Right lobe of liver (tissue), 4 donors: ENCODE data around the gene CUL1.

ENCODE experiments used
- POLR2A ChIP-seq: fragments of 450-650 bp; IDR thresholded peaks from one replicate; pipeline ENCODE4 v1.6.1; 2017; ENCODE audit warnings: antibody characterized with exemption, mild to moderate bottlenecking
- TF ChIP-seq, protein P1 (sequence below), 4 donors: fragments of 200-600 bp in 3 of 4; fragments of 450-650 bp in 1 of 4; IDR thresholded peaks; one replicate each; pipeline versions ENCODE4 v1.5.1 to v1.8.0; 2016 to 2022; ENCODE audit warnings: antibody characterized with exemption in 4 of 4, mild to moderate bottlenecking in 2 of 4
- donor health status: DM: no; HTN: no; CAD: no.
- donor health status: DM: no; HTN: no; CAD: no.
- donor health status: DM: no; HTN: yes; CAD: no.

GRCh38 chr7:148674689-148675088 lies 24.0 kb upstream of the CUL1 start:
- TF ChIP-seq POLR2A = no peak
- TF ChIP-seq, protein P1, sequence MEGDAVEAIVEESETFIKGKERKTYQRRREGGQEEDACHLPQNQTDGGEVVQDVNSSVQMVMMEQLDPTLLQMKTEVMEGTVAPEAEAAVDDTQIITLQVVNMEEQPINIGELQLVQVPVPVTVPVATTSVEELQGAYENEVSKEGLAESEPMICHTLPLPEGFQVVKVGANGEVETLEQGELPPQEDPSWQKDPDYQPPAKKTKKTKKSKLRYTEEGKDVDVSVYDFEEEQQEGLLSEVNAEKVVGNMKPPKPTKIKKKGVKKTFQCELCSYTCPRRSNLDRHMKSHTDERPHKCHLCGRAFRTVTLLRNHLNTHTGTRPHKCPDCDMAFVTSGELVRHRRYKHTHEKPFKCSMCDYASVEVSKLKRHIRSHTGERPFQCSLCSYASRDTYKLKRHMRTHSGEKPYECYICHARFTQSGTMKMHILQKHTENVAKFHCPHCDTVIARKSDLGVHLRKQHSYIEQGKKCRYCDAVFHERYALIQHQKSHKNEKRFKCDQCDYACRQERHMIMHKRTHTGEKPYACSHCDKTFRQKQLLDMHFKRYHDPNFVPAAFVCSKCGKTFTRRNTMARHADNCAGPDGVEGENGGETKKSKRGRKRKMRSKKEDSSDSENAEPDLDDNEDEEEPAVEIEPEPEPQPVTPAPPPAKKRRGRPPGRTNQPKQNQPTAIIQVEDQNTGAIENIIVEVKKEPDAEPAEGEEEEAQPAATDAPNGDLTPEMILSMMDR (IDR thresholded peaks at IDR 0.05) = no peak
